ACHN (cell line): ENCODE results near the gene CIZ1.

Experiments used
- DNase-seq: peaks from one replicate; pipeline ENCODE4 v3.0.0-alpha.2; 2015
- in situ Hi-C: cut with HindIII; loops from 2 replicates; pipeline ENCODE4 v1.10.0; 2017; ENCODE audit warnings: low sequenced_read_pairs, low pct_ligation_motif_present, low pct_unique_long_range_greater_than_20kb

CIZ1 gene

DNA sequence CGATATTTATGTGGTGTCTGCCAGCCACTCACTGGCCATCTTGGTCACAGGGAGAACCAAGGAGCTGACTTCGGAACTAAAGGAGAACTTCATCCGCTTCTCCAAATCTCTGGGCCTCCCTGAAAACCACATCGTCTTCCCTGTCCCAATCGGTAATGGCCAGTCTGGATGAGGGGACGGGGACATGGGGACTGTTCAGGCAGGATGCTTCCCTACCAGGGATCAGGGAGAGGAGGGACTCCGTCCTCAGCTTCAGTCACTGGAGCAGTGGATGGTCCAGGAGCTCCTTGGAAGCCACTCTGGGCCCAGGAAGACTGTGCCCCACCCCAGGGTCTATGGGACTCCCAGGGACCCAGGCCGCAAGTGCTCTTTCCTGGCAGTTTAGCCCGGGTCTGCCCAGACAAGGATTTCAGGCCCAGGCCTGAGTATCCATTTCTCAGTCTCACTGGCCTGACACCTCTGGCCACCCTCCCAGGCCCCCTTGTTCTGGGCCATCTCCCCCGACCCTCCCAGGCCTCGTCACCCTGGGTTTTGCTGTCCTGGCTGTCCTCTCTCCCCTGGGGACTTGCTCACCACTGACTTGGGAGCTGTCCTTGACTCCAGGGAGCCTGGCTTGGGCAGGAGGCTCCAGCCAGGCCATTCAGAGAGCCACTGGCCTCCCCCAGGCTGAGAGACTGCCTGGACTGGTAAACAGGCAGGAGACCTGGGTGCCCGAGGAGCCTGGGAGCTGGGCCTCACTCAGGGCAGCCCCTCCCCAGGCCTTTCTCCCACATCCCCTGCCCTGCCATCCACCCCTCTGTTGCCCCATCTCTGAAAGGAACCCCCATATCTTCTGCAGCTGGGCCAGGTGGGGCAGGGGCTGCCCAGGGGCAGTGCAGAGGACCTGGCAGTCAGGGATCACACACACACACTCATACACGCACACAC, 39.0 kb downstream of the CIZ1 start:
- in situ Hi-C loops = no loop called here
- DNase-seq = no peak

DNA sequence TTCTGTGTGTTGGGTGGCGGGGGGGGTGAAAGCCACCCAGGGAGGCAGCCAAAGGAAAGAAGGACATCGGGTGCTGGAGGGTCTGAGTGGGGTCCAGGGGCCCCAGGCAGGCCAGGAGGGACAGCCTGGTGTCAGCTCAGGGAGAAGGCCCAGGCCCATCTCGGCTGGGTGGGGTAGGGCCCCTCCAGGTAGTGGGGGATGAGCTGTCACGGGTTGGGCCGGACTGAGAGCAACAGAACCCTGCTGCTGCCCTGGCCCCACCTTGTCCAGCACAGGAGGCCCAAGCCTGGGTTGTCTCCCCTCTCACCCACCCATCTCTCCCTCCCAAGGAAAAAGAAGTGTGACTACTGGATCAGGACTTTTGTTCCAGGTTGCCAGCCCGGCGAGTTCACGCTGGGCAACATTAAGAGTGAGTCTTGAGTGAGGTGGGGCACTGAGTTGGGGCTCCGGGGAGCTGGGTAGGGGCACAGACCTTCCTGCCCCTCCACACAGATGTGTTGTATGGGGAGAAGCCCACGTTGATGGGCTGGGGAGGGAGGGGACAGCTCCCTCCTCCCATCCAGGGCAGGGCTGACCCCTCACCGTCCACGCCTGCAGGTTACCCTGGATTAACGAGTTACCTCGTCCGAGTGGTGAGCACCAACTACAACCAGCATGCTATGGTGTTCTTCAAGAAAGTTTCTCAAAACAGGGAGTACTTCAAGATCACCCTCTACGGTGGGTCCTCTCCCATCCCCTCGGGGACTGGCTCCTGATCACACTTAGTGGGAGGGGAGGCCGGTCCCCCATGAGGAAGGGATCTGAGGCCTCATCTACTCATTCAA, 39.9 kb downstream of the CIZ1 start:
- in situ Hi-C loops = no loop called here
- no peak for DNase-seq

DNA sequence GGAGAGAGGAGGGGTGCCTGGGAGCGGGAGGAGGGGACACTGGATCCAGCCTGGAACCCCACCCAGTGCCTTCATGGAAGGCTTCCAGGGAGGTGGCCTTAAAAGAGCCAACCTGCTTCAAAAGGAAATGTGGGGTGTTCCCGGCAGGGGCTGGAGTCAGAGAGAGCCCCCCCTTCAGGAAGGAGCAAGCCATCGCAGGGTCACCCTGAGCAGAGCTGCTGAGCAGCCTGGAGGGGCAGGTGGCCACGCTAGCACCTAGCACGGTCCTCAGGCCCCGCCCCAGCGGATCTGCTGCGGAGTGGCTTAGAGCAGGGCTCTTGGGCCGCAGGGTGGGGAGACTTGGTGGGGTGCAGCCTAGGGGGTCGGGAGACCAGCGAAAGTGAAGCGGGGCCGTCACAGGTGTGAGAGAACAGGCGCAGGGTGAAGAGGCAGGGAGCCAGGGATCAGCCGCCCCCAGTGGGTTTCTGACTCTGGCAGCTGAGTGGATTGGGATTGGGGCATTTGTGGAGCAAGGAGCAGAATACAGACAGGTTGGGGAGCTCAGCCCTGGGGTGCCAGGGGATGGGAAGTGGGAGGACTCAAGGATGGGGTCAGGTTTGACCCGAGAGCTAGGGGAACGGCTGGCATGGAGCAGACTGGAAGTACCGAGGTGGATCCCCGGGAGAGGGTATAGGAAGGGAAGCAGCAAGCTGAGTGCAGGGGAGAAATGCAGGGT, 40.6 kb downstream of the CIZ1 start:
- DNase-seq = no peak
- in situ Hi-C loops = no loop called here

- no peak for DNase-seq
- in situ Hi-C loops = no loop called here
Measured at GRCh38 chr9:128149951-128150593, 41.3 kb downstream of the CIZ1 start.

DNA sequence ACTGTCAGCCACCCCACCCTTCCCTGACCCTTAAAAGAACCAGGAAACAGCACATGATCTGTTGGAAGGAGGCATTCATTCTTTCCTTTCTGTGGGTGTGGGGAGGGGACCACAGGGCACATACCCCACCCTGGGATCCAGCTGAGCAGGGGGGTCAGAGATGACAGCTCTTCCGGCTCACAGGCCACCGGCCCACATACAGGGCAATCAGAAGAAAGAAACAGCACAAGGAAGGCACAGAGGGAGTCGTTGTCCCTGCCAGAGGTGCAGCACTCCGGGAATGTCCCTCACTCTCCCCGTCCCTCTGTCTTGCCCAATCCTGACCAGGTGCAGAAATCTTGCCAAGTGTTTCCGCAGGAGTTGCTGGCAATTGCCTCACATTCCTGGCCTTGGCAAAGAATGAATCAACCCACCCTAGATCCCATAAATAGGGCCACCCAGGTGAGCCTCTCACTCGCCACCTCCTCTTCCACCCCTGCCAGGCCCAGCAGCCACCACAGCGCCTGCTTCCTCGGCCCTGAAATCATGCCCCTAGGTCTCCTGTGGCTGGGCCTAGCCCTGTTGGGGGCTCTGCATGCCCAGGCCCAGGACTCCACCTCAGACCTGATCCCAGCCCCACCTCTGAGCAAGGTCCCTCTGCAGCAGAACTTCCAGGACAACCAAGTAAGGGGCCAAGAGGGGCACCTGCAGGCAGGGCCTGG, 42.2 kb downstream of the CIZ1 start, which contains the start of gene LCN2:
TSS of gene LCN2 (plus strand) at position 453 of the 701 bp plus-strand sequence. CDS start at position 526, 73 bp downstream.
- in situ Hi-C loops = no loop called here
- no peak for DNase-seq

- in situ Hi-C loops = no loop called here
- DNase-seq = no peak
Measured at GRCh38 chr9:128148509-128149000, 42.8 kb downstream of the CIZ1 start.

DNA sequence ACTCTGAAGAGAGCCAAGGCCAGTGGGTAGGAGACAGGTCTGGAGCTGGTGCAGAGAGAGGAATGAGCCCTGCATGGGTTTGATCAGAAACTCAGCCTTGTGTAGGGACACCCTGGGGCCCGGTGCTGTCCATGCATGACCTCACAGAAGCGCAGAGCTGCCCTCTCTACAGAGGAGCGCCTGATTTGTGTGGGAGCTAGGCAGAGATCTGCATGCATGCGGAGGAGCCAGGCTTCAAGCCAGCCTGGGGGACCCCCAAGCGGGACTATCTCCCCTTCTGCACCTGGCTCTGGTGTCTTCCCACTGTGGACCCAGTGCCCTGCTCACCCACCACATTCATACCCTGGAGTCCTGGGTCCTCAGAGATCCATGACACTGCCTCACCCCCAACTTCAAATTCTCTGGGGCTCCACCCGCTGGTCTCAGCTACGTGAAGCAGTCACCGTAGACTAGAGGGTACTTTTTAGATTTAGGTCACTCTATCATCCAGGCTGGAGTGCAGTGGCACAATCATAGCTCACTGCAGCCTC, 44.7 kb downstream of the CIZ1 start:
- no peak for DNase-seq
- in situ Hi-C loops = no loop called here

DNA sequence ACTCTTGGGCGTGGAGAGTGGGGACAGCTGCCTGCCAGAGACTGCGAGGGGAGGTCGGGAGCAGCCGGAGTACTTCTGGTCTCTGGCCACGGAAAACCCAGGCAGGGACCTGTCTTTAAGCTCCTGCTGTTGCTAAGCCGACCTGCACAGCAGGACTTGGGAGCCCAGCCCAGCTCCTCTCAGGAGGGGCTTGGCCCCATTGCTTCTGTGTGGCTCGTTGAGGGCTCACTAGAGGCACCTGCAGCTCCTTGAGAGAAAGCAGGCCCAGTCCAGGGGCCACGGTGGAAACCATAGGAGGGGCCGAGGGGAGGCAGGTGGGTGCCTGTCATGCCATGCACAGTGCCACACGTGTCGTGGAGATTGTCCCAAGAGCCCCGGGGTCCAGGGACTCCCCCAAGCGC, 45.4 kb downstream of the CIZ1 start:
- in situ Hi-C loops = no loop called here
- DNase-seq = no peak

- in situ Hi-C loops = no loop called here
Measured at GRCh38 chr9:128145536-128145935, 45.8 kb downstream of the CIZ1 start.

DNA sequence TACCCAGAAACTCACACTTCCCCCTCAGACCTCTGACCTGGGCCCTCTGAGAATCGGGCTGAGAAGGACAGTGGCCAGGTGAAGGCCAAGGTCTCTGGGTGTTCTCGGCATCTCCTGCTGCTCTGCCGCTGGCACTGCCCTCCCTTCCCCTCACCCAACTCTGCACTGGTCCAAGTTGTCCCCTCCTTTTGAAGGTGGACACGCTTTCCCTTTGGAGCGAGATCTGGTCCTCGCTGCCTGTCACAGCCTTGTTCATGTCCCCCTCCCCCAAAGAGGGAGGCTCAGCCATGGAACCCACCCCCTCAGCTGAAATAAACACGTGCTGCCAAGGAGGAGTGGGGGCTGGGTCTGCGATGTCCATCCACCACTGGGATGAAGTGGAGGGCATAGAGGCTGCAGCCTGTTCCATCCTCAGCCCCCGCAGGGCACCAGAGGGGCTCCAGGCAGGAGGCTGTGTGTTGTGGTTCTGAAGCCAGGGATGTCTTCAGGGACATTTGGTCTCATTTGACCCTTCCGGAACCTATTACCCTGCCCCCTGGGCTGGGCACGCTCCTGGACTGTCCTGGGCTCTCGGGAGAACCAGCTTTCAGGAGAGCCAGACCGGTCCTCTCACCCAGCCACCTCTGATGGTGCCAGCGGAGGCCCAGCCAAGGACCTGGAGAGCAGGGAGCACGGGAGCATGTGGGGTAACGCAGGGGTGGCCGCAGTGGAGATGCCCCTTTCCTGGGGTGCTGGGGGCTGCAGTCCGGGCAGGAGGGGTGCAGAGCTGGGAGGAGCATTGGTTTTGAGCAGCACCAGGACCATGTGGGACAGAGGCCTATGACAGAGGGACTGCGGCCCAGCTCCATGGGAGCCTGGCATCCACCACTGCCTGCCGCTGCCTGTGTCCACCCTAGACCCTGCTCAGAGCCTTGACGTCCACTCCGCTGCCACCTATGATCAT, 46.9 kb downstream of the CIZ1 start:
- in situ Hi-C loops = no loop called here
- no peak for DNase-seq

More at GRCh38 chr9:128145536-128145935, 45.8 kb downstream of the CIZ1 start:
- no peak for DNase-seq

- no peak for DNase-seq
- in situ Hi-C loops = no loop called here
Measured at GRCh38 chr9:128143525-128144238, 47.7 kb downstream of the CIZ1 start.

- in situ Hi-C loops = no loop called here
- DNase-seq = no peak
Measured at GRCh38 chr9:128142596-128142995, 48.8 kb downstream of the CIZ1 start.

GRCh38 chr9:128142061-128142460, 49.3 kb downstream of the CIZ1 start:
- in situ Hi-C loops = no loop called here
- DNase-seq = no peak

GRCh38 chr9:128141604-128142003, 49.8 kb downstream of the CIZ1 start:
- in situ Hi-C loops = no loop called here
- no peak for DNase-seq

GRCh38 chr9:128139621-128140020, 51.8 kb downstream of the CIZ1 start:
- no peak for DNase-seq
- in situ Hi-C loops = no loop called here

- in situ Hi-C loops = no loop called here
- DNase-seq = no peak
Measured at GRCh38 chr9:128138001-128138400, 53.4 kb downstream of the CIZ1 start.
